Keratinocyte (primary cell): Measurements from ENCODE around the gene ICAM2.

ENCODE experiments used
- CTCF ChIP-seq, 3 experiments: IDR thresholded peaks in 1 of 3; conservative IDR thresholded peaks in 1 of 3; optimal IDR thresholded peaks in 1 of 3; 2 replicates in 2 of 3; 3 replicates in 1 of 3; pipeline versions ENCODE3 to v1.5.1; 2011; ENCODE audit warnings: low read length in 3 of 3, mild to moderate bottlenecking in 3 of 3, moderate library complexity in 2 of 3, control low read depth in 1 of 3, inconsistent platforms in 1 of 3; ENCODE audit not compliant: insufficient read depth in 2 of 3; ENCODE audit errors: extremely low read depth in 1 of 3
- EZH2 ChIP-seq: IDR thresholded peaks from one replicate; pipeline ENCODE4 v1.6.1; 2012; ENCODE audit warnings: inconsistent platforms, mild to moderate bottlenecking, low read length, moderate library complexity

GRCh38 chr17:64032081-64032480 lies 11.6 kb upstream of the ICAM2 start:
- TF ChIP-seq CTCF (optimal IDR thresholded peaks at IDR 0.05 in 1 of 3, IDR thresholded peaks at IDR 0.05 in 1 of 3, conservative IDR thresholded peaks at IDR 0.05 in 1 of 3; ENCODE audit: extremely low read depth in 1 of 3, insufficient read depth in 2 of 3, low read length in 3 of 3) (no peak), EZH2 (no peak)
